Epithelial cell of alveolus of lung (primary cell): ENCODE measurements around the gene LCE3B. TPM values are rescaled to one million over a fixed set of nuclear protein-coding genes. Genes with fewer than 3 reads are reported as not detected.

Experiments
- total RNA-seq: library from RNA; depleted of rRNA; stranded (reverse); fragments of >200 nt; gene quantifications from 2 replicates; pipeline ENCODE4 v1.2.1, GENCODE V29; 2015

The LCE3B gene
- total RNA-seq, result not detected in 2 replicates

GRCh38 chr1:152613511-152613910 is at the start of gene LCE3B:
Gene LCE3B, plus strand, starts transcription at chr1:152613811. Its CDS starts 0 bp downstream, at chr1:152613811.

GRCh38 chr1:152566681-152567080 is 46.9 kb upstream of the LCE3B start, which contains the start of gene LCE3E:
Gene LCE3E, minus strand, starts transcription at chr1:152566780. Its CDS starts 572 bp downstream, at chr1:152566208.

GRCh38 chr1:152580433-152580832 is 33.2 kb upstream of the LCE3B start, which contains the start of gene LCE3D:
Gene LCE3D, minus strand, starts transcription at chr1:152580516. Its CDS starts 580 bp downstream, at chr1:152579936.

GRCh38 chr1:152599934-152600333 is 13.7 kb upstream of the LCE3B start, which contains the start of gene LCE3C:
Gene LCE3C, plus strand, starts transcription at chr1:152600234. Its CDS starts 498 bp downstream, at chr1:152600732.

GRCh38 chr1:152622803-152623202 is 9.2 kb downstream of the LCE3B start, which contains the start of gene LCE3A:
Gene LCE3A, minus strand, starts transcription at chr1:152623103. Its CDS starts 0 bp downstream, at chr1:152623103.

GRCh38 chr1:152663098-152663497 is 49.5 kb downstream of the LCE3B start, which contains the start of gene LCE2D:
Gene LCE2D, plus strand, starts transcription at chr1:152663380. Its CDS starts 726 bp downstream, at chr1:152664106.

Other genes starting within 250 kb of the LCE3B start
- not detected in 2 replicates for gene CRNN, start 199.5 kb upstream of the LCE3B start, total RNA-seq
- gene LCE5A, start 103.0 kb upstream of the LCE3B start, total RNA-seq, result not detected in 2 replicates
- gene CRCT1, start 99.3 kb upstream of the LCE3B start, total RNA-seq, result not detected in 2 replicates
- not detected in 2 replicates for gene LCE3E, start 47.0 kb upstream of the LCE3B start, total RNA-seq
- gene LCE3D, start 33.3 kb upstream of the LCE3B start, total RNA-seq, result not detected in 2 replicates
- gene LCE3C, start 13.6 kb upstream of the LCE3B start, total RNA-seq, result not detected in 2 replicates
- gene LCE3A, start 9.3 kb downstream of the LCE3B start, total RNA-seq, result not detected in 2 replicates
- not detected in 2 replicates for gene LCE2D, start 49.6 kb downstream of the LCE3B start, total RNA-seq
- not detected in 2 replicates for gene LCE2C, start 61.5 kb downstream of the LCE3B start, total RNA-seq
- not detected in 2 replicates for gene LCE2B, start 72.3 kb downstream of the LCE3B start, total RNA-seq
- not detected in 2 replicates for gene LCE2A, start 84.5 kb downstream of the LCE3B start, total RNA-seq
- gene LCE4A, start 94.3 kb downstream of the LCE3B start, total RNA-seq, result not detected in 2 replicates
- gene KPRP, start 144.2 kb downstream of the LCE3B start, total RNA-seq, result not detected in 2 replicates
- gene LCE1F, start 161.3 kb downstream of the LCE3B start, total RNA-seq, result not detected in 2 replicates
- gene LCE1E, start 172.4 kb downstream of the LCE3B start, total RNA-seq, result not detected in 2 replicates
- not detected in 2 replicates for gene LCE1D, start 182.9 kb downstream of the LCE3B start, total RNA-seq
- gene LCE1C, start 192.8 kb downstream of the LCE3B start, total RNA-seq, result not detected in 2 replicates
- not detected in 2 replicates for gene LCE1B, start 198.2 kb downstream of the LCE3B start, total RNA-seq
- not detected in 2 replicates for gene LCE1A, start 213.7 kb downstream of the LCE3B start, total RNA-seq
- not detected in 2 replicates for gene LCE6A, start 229.0 kb downstream of the LCE3B start, total RNA-seq
- gene LCE7A, start 246.2 kb downstream of the LCE3B start, total RNA-seq, result not detected in 2 replicates